GM12864 (cell line): ENCODE measurements around the gene ZBTB7B.

ENCODE experiments used
- DNase-seq: peaks from one replicate; pipeline ENCODE4 v3.0.0-alpha.2; 2011; ENCODE audit warnings: low read depth
- H3K4me3 ChIP-seq: 2 replicates; pipeline ENCODE4 v1.5.1; 2011; ENCODE audit warnings: mild to moderate bottlenecking, low read depth, low read length, control low read depth
- TF ChIP-seq, protein P1 (sequence below): IDR thresholded peaks from 2 replicates; pipeline ENCODE4 v1.5.1; 2011; ENCODE audit warnings: low read depth, mild to moderate bottlenecking, moderate library complexity, low read length, control low read depth, inconsistent platforms; ENCODE audit errors: missing control alignments

Gene ZBTB7B

DNA sequence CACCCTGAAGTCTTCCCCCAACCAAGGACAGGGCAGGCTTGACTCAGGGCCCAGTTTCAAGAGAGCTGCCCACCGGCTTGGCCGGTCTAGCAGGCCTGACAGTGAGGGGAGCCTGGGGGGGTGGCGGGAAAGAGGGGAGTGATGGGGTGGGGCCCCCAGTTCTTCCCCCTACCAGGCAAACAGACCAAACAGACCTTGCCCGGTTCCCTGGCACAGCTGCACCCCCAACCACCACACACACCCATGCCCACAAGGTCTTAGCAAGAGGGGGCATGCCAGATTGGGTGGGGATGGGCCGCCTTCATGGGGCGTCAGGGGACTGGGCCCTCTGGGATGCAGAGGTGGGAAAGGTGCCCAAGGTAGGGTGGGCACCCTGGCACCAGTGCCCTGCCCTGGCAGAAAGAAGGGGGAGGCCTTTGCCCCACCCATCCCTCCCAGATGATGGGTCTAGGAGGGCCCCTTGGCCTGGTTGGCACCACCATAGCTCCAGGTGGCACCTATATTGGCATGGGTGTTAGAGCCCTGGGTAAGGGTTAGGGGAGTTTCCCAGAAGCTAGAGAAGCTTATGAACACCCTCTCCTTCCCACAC lies 8.9 kb downstream of the ZBTB7B start:
- TF ChIP-seq, protein P1, sequence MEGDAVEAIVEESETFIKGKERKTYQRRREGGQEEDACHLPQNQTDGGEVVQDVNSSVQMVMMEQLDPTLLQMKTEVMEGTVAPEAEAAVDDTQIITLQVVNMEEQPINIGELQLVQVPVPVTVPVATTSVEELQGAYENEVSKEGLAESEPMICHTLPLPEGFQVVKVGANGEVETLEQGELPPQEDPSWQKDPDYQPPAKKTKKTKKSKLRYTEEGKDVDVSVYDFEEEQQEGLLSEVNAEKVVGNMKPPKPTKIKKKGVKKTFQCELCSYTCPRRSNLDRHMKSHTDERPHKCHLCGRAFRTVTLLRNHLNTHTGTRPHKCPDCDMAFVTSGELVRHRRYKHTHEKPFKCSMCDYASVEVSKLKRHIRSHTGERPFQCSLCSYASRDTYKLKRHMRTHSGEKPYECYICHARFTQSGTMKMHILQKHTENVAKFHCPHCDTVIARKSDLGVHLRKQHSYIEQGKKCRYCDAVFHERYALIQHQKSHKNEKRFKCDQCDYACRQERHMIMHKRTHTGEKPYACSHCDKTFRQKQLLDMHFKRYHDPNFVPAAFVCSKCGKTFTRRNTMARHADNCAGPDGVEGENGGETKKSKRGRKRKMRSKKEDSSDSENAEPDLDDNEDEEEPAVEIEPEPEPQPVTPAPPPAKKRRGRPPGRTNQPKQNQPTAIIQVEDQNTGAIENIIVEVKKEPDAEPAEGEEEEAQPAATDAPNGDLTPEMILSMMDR: no peak
- no peak for DNase-seq
- no peak overlapping the region for H3K4me3 ChIP-seq

DNA sequence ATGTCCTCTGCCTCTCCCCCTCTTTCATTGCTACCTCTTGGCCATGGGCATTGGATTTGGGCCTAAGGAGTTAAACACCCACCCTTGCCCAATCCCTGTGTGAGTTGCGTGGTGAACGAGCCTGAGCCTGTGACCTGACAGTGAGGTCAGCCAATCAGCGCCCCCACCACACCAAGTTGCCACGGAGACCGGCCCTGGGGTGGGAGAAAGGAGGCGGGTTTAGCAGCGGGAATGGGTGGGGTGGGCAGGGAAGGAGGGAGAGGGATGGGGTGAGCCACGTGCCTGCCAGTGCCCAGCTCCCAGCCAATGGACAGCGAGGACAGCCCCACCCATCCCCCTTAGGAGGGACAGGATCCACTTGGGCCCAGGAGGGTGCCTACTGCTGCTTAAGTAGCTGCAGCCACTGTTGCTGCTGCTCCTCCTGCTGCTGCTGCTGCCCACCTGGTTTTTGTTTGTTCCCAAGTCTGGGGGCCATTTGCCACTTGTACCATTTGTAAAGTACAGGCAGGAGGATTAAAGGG lies 9.5 kb downstream of the ZBTB7B start:
- H3K4me3 ChIP-seq: no peak overlapping the region
- TF ChIP-seq, protein P1: no peak
- DNase-seq: no peak

DNA sequence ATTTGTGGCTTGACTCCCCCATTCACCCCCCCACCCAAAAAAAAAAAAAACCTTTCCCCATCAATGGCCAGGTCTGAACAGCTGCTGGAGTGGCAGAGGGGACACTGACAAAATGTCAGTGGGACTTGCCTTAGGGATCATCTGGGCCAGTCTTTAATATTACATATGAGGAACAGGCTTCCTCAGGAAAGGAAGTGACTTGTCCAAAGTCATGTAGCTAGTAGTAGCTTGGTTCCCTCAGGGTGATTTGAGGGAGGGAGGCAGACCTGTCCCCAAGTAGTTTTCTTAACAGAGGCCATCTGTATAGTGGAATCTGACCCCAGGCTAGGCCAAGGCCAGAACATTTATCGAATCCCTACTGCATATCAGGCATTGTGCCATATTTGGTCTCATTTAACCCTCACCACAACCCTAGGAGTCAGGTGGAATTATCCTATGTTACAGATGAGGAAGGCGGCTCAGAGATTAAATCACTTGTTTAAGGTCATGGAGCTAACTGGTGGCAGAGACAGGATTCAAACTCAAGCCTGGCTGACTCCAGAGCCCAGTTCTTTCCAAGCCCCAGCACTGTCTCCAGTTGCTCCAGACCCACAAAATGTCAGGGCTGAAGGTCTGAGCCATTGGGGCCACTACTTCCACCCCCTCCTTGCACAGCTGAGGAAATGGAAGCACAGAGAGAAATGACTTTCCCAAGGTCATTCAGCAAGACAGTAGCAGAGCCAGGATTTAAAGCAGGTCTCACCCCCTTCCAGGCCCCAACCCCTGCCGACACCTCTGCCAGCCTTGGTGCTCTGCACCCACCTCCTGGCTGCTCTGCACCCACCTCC lies 10.4 kb downstream of the ZBTB7B start:
- TF ChIP-seq, protein P1: no peak
- no peak overlapping the region for H3K4me3 ChIP-seq
- no peak for DNase-seq

DNA sequence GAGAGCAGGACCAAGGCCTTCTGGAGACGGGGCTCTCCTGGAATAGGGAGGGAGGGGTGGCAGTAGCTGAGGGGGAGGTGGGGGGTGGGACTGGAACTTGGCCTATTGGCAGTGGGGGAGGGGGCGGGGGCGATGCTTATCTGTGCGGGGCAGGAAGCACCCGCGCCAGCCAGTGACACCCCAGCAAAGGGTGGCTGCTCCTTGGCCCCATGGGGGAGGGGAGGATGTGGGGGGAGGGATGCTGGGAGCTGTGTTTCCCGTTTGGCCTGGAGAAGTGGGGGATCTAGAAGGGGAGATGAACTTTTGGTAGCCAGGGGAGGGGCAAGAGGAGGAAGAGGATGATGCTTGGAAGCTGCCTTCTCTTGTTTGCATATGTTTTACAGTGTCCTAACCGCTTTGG lies 11.0 kb downstream of the ZBTB7B start:
- TF ChIP-seq, protein P1: no peak
- DNase-seq: no peak
- H3K4me3 ChIP-seq: no peak overlapping the region

DNA sequence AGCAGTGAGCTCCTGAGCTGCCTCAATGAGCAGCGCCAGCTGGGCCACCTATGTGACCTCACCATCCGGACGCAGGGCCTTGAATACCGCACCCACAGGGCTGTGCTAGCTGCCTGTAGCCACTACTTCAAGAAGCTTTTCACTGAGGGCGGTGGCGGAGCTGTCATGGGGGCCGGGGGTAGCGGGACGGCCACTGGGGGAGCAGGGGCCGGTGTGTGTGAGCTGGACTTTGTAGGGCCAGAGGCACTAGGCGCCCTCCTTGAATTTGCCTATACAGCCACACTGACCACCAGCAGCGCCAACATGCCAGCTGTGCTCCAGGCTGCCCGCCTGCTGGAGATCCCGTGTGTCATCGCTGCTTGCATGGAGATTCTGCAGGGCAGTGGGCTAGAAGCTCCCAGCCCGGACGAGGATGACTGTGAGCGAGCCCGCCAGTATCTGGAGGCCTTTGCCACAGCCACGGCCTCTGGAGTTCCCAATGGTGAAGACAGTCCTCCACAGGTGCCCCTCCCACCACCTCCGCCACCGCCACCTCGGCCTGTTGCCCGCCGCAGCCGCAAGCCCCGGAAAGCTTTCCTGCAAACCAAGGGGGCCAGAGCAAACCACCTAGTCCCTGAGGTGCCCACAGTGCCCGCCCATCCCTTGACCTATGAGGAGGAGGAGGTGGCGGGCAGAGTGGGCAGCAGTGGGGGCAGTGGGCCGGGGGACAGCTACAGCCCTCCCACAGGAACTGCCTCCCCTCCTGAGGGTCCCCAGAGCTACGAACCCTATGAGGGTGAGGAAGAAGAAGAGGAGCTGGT lies 12.3 kb downstream of the ZBTB7B start:
- TF ChIP-seq, protein P1: no peak
- no peak for DNase-seq
- no peak overlapping the region for H3K4me3 ChIP-seq

DNA sequence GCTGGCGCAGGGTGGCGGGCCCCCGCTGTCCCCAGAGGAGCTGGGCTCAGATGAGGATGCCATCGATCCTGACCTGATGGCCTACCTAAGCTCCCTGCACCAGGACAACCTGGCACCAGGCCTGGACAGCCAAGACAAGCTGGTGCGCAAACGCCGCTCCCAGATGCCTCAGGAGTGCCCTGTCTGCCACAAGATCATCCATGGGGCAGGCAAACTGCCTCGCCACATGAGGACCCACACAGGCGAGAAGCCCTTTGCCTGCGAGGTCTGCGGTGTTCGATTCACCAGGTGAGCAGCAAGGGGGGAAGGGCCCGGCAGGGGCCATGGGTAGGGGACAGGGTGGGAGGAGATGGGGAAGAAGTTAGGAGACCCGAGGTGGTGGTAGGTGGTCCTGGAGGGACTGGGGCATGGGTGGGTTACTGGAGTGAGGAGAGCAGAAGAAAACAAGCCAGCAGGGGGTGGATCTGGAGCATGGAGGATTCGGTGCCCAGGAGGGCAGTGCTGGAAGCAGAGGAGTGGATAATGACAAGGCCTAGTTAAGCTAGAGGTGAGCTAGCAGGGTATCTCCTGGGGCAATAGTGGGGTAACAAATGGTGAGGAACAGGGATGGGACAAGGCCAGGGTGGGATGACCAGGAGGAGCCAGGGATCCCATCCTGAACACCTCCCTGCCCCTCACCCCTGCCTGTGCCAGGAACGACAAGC lies 13.1 kb downstream of the ZBTB7B start:
- DNase-seq: no peak
- TF ChIP-seq, protein P1: no peak
- no peak overlapping the region for H3K4me3 ChIP-seq
